ENCODE data around the gene UFSP2. TPM values are rescaled to one million over a fixed set of nuclear protein-coding genes. Genes with fewer than 3 reads are reported as not detected.

Gene UFSP2
- total RNA-seq, 1 donor from 2014 or later = 36.1 TPM

GRCh38 chr4:185379326-185380295, 46.2 kb downstream of the UFSP2 start:
- peaks cover 26% of the 10 kb centered on the region for H3K9me3 Mint-ChIP-seq
- H3K4me3 Mint-ChIP-seq = no peak overlapping the region
- no peak for DNase-seq (ENCODE audit: low spot score in 2 of 2, unreplicated experiment in 2 of 2)
- peaks cover 7% of the 10 kb centered on the region for H3K36me3 Mint-ChIP-seq
- H3K27ac Mint-ChIP-seq = no peak overlapping the region
- no peak for TF ChIP-seq CTCF (IDR thresholded peaks at IDR 0.05; ENCODE audit: unreplicated experiment)
- H3K4me1 Mint-ChIP-seq = no peaks in the 10 kb centered on the region
- H3K27me3 Mint-ChIP-seq (ENCODE audit: low read depth) = no peaks in the 10 kb centered on the region

- H3K4me3 Mint-ChIP-seq = no peak overlapping the region
- H3K4me1 Mint-ChIP-seq = no peaks in the 10 kb centered on the region
- H3K9me3 Mint-ChIP-seq = peaks cover 26% of the 10 kb centered on the region
- no peak for TF ChIP-seq CTCF (IDR thresholded peaks at IDR 0.05; ENCODE audit: unreplicated experiment)
- no peaks in the 10 kb centered on the region for H3K27me3 Mint-ChIP-seq (ENCODE audit: low read depth)
- no peak for DNase-seq (ENCODE audit: low spot score in 2 of 2, unreplicated experiment in 2 of 2)
- H3K36me3 Mint-ChIP-seq = peaks cover 7% of the 10 kb centered on the region
- no peak overlapping the region for H3K27ac Mint-ChIP-seq
These were observed 47.5 kb downstream of the UFSP2 start for GRCh38 chr4:185378264-185378663.

- H3K4me1 Mint-ChIP-seq = no peaks in the 10 kb centered on the region
- TF ChIP-seq CTCF (IDR thresholded peaks at IDR 0.05; ENCODE audit: unreplicated experiment) = no peak
- H3K27ac Mint-ChIP-seq = no peak overlapping the region
- H3K36me3 Mint-ChIP-seq = no peaks in the 10 kb centered on the region
- DNase-seq (ENCODE audit: low spot score in 2 of 2, unreplicated experiment in 2 of 2) = no peak
- H3K27me3 Mint-ChIP-seq (ENCODE audit: low read depth) = no peaks in the 10 kb centered on the region
- H3K4me3 Mint-ChIP-seq = no peak overlapping the region
- no peaks in the 10 kb centered on the region for H3K9me3 Mint-ChIP-seq
These were observed 51.2 kb downstream of the UFSP2 start for GRCh38 chr4:185374573-185374972.

- no peaks in the 10 kb centered on the region for H3K4me1 Mint-ChIP-seq
- H3K9me3 Mint-ChIP-seq = no peaks in the 10 kb centered on the region
These were observed 51.7 kb downstream of the UFSP2 start for GRCh38 chr4:185374027-185374426.

GRCh38 chr4:185371702-185372101, 54.1 kb downstream of the UFSP2 start:
- Mint-ChIP-seq H3K4me1 (no peaks in the 10 kb centered on the region), H3K36me3 (peaks cover 3% of the 10 kb centered on the region), H3K9me3 (no peaks in the 10 kb centered on the region), H3K4me3 (no peak overlapping the region), H3K27me3 (ENCODE audit: low read depth) (no peaks in the 10 kb centered on the region), H3K27ac (no peak overlapping the region)
- no peak for DNase-seq (ENCODE audit: low spot score in 2 of 2, unreplicated experiment in 2 of 2)
- TF ChIP-seq CTCF (IDR thresholded peaks at IDR 0.05; ENCODE audit: unreplicated experiment) = no peak

More at GRCh38 chr4:185374027-185374426, 51.7 kb downstream of the UFSP2 start:
- no peak overlapping the region for H3K4me3 Mint-ChIP-seq
- DNase-seq (ENCODE audit: low spot score in 2 of 2, unreplicated experiment in 2 of 2) = no peak
- no peaks in the 10 kb centered on the region for H3K36me3 Mint-ChIP-seq
- H3K27me3 Mint-ChIP-seq (ENCODE audit: low read depth) = no peaks in the 10 kb centered on the region
- no peak overlapping the region for H3K27ac Mint-ChIP-seq
- TF ChIP-seq CTCF (IDR thresholded peaks at IDR 0.05; ENCODE audit: unreplicated experiment) = no peak

All from mesothelial cell of epicardium (in vitro differentiated cells).